PFSK-1 (cell line): ENCODE data around the gene SIPA1L3.

Experiments used
- FOXP2 ChIP-seq: optimal IDR thresholded peaks from 2 replicates; pipeline ENCODE3; 2011; ENCODE audit warnings: borderline replicate concordance, control low read depth, inconsistent platforms; ENCODE audit not compliant: insufficient read depth; ENCODE audit errors: extremely low read length, extremely low read depth
- POLR2AphosphoS5 ChIP-seq: IDR thresholded peaks from 2 replicates; pipeline ENCODE4 v1.6.1; 2012; ENCODE audit warnings: low read depth, mild to moderate bottlenecking, control low read depth, low read length, moderate library complexity
- SIN3A ChIP-seq: IDR thresholded peaks from 2 replicates; pipeline ENCODE4 v1.6.1; 2012; ENCODE audit warnings: mild to moderate bottlenecking, low read length, moderate library complexity, borderline replicate concordance; ENCODE audit not compliant: insufficient read depth
- TAF1 ChIP-seq: IDR thresholded peaks from 2 replicates; pipeline ENCODE4 v1.6.1; 2012; ENCODE audit warnings: low read length, control low read depth, borderline replicate concordance; ENCODE audit not compliant: insufficient read depth
- TF ChIP-seq, protein P1 (sequence below), 2 experiments: IDR thresholded peaks; 2 replicates each; pipeline versions ENCODE4 v1.6.1 to v1.8.0; 2011 to 2012; ENCODE audit warnings: low read depth in 2 of 2, low read length in 2 of 2, control low read depth in 1 of 2, inconsistent platforms in 1 of 2, mild to moderate bottlenecking in 1 of 2, moderate library complexity in 1 of 2; ENCODE audit not compliant: insufficient read depth in 1 of 2

Gene SIPA1L3

DNA sequence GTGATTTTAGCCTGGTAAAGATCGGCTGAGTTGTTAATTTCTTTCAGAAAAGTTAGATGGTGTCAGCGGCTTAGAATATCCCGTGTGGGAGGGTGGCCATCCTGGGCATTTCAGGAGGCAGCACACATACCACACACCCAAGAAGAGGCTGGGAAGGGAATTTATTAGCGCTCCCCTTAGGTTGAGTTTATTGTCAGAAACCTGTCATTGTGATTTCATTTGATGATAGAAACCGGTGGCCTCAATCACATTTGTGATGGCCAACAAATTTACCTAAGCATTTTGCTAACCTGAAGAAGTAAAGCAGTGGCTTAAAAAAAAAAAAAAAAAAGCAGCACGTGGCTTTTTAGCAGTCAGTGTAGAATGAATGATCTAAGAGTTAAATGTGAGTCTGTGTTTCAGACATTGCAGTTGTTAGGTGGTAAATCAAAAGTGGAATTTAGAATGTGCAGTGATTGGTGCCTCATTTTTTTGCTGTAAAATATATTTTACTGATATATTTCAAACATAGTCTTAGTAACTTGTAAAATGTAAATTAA, 2.7 kb downstream of the SIPA1L3 start:
- TF ChIP-seq SIN3A (no peak), FOXP2 (no peak), TAF1 (no peak), POLR2AphosphoS5 (no peak)
- TF ChIP-seq, protein P1, sequence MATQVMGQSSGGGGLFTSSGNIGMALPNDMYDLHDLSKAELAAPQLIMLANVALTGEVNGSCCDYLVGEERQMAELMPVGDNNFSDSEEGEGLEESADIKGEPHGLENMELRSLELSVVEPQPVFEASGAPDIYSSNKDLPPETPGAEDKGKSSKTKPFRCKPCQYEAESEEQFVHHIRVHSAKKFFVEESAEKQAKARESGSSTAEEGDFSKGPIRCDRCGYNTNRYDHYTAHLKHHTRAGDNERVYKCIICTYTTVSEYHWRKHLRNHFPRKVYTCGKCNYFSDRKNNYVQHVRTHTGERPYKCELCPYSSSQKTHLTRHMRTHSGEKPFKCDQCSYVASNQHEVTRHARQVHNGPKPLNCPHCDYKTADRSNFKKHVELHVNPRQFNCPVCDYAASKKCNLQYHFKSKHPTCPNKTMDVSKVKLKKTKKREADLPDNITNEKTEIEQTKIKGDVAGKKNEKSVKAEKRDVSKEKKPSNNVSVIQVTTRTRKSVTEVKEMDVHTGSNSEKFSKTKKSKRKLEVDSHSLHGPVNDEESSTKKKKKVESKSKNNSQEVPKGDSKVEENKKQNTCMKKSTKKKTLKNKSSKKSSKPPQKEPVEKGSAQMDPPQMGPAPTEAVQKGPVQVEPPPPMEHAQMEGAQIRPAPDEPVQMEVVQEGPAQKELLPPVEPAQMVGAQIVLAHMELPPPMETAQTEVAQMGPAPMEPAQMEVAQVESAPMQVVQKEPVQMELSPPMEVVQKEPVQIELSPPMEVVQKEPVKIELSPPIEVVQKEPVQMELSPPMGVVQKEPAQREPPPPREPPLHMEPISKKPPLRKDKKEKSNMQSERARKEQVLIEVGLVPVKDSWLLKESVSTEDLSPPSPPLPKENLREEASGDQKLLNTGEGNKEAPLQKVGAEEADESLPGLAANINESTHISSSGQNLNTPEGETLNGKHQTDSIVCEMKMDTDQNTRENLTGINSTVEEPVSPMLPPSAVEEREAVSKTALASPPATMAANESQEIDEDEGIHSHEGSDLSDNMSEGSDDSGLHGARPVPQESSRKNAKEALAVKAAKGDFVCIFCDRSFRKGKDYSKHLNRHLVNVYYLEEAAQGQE (IDR thresholded peaks at IDR 0.05; ENCODE audit: insufficient read depth in 1 of 2, low read depth in 2 of 2, low read length in 2 of 2): no peak

- no peak for TF ChIP-seq FOXP2
- TF ChIP-seq TAF1: no peak
- TF ChIP-seq POLR2AphosphoS5: no peak
- TF ChIP-seq, protein P1 (IDR thresholded peaks at IDR 0.05; ENCODE audit: insufficient read depth in 1 of 2, low read depth in 2 of 2, low read length in 2 of 2): no peak
- TF ChIP-seq SIN3A: no peak
These were observed 7.9 kb downstream of the SIPA1L3 start for GRCh38 chr19:37914908-37915307.

- no peak for TF ChIP-seq SIN3A
- TF ChIP-seq, protein P1 (IDR thresholded peaks at IDR 0.05; ENCODE audit: insufficient read depth in 1 of 2, low read depth in 2 of 2, low read length in 2 of 2): no peak
- TF ChIP-seq POLR2AphosphoS5: no peak
- TF ChIP-seq FOXP2: no peak
These were observed 13.8 kb downstream of the SIPA1L3 start for GRCh38 chr19:37920591-37921450.

- no peak for TF ChIP-seq SIN3A
These were observed 18.2 kb downstream of the SIPA1L3 start for GRCh38 chr19:37925212-37925611.

DNA sequence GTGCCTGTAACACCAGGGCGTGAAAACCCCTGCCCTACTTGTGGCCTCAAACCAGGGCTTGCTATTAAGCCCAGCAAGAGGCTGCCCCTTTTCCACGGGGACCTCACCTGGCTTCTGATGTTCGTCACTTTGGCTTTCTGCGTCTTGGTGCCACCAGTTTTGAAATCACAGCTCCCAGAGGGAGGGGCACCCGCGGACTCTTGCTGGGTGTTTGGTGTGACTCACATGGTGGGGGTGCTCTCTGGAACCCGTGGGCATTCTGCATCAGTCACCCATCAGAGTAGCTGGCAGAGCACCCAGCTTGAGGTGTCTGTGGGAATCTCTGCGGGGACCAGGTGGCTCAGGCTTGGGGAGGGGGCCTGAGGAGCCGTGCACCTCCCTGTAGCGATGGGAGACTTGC, 19.2 kb downstream of the SIPA1L3 start:
- TF ChIP-seq FOXP2: no peak
- TF ChIP-seq, protein P1 (IDR thresholded peaks at IDR 0.05; ENCODE audit: insufficient read depth in 1 of 2, low read depth in 2 of 2, low read length in 2 of 2): no peak
- TF ChIP-seq SIN3A: no peak
- TF ChIP-seq TAF1: no peak
- no peak for TF ChIP-seq POLR2AphosphoS5
